Right lung (tissue), 5 donors: Measurements from ENCODE around the gene RASSF9. TPM values are rescaled to one million over a fixed set of nuclear protein-coding genes. Genes with fewer than 3 reads are reported as not detected.

ENCODE experiments used
- polyA plus RNA-seq, 5 donors: library from polyadenylated mRNA; unstranded; fragments of 120-200 nt; gene quantifications; one replicate each; pipeline versions ENCODE4 v1.2.1 to v1.2.3, GENCODE V29; 2013; ENCODE audit warnings: inconsistent platforms in 1 of 5, low replicate concordance in 1 of 5; ENCODE audit not compliant: insufficient read length in 5 of 5, insufficient read depth in 1 of 5

RASSF9 gene
- polyA plus RNA-seq, 5 donors = 11.8 to 21.7 (median 19.6) TPM

Other genes starting within 250 kb of the RASSF9 start
- 10 to 100 TPM in 1 of 5 donors, 1 to 10 TPM in 4; 3.7 to 10.5 (median 8.1) TPM for gene NTS, start 37.9 kb upstream of the RASSF9 start, polyA plus RNA-seq